K562 (cell line): ENCODE measurements around the gene SENP7. TPM values are rescaled to one million over a fixed set of nuclear protein-coding genes. Genes with fewer than 3 reads are reported as not detected.
"Not testable (repeated sequence)": the region's sequence is repeated elsewhere in the genome, so short reads cannot be mapped to it uniquely, and the experiment has no call there.

ENCODE experiments used
- ATAC-seq: fragments of 200-7000 bp; cut with Tn5 transposase; 3 replicates; pipeline ENCODE4 v1.9.1; 2020; ENCODE audit warnings: moderate library complexity
- BruUV-seq: library from RNA; stranded (reverse); fragments of 400-500 nt; replicated peaks from 2 replicates; lab custom pipeline; 2021; lab: Mats Ljungman, UMichigan
- CTCF ChIA-PET: fragments of 300-600 bp; formaldehyde crosslinking; extraction: SDS; loops from one replicate; lab custom pipeline; 2021; ENCODE audit warnings: low intra/inter-chr PET ratio; lab: Yijun Ruan, JAX
- POLR2A ChIA-PET: fragments of 300-600, 350-650 bp; sonication (Branson Sonifier 250); formaldehyde crosslinking; extraction: SDS; loops from one replicate; lab custom pipeline; 2021; ENCODE audit warnings: antibody characterized with exemption, inconsistent platforms; lab: Yijun Ruan, JAX
- DNase-seq, 4 experiments: peaks; one replicate each; pipeline versions ENCODE4 v3.0.0 to v3.0.0-alpha.2; 2011 to 2018; ENCODE audit warnings: low spot score in 3 of 4, mixed read lengths in 3 of 4; ENCODE audit errors: extremely low read depth in 1 of 4
- FAIRE-seq: peaks from 2 replicates; lab custom pipeline; 2011; peaks lifted over from hg19 to GRCh38; lab: Jason Lieb, UNC
- H2AFZ ChIP-seq: 2 replicates; pipeline ENCODE4 v1.6.0; 2011; ENCODE audit warnings: low read depth, low read length, control low read depth, inconsistent platforms
- H3K27ac ChIP-seq: fragments of 200-600 bp; 3 replicates; pipeline ENCODE4 v1.8.0; 2011; ENCODE audit warnings: low read depth, mild to moderate bottlenecking, control low read depth, inconsistent platforms, low read length, moderate library complexity, mixed read lengths; ENCODE audit errors: extremely low read depth
- H3K27me3 ChIP-seq, 2 experiments: fragments of 300-600 bp in 1 of 2; 2 replicates in 1 of 2; 3 replicates in 1 of 2; pipeline versions ENCODE4 v1.6.0 to v1.8.0; 2011; ENCODE audit warnings: inconsistent platforms in 2 of 2, low read length in 2 of 2, mild to moderate bottlenecking in 1 of 2, mixed read lengths in 1 of 2, moderate library complexity in 1 of 2; ENCODE audit not compliant: control insufficient read depth in 2 of 2, insufficient read depth in 2 of 2
- H3K36me3 ChIP-seq: fragments of 300-600 bp; 3 replicates; pipeline ENCODE4 v1.8.0; 2011; ENCODE audit warnings: mild to moderate bottlenecking, low read length, inconsistent platforms; ENCODE audit not compliant: control insufficient read depth, insufficient read depth
- H3K4me1 ChIP-seq, 2 experiments: fragments of 200-600 bp in 1 of 2; replicated peaks in 1 of 2; 2 replicates in 1 of 2; 3 replicates in 1 of 2; pipeline versions ENCODE4 v1.5.1 to v1.8.0; 2011; ENCODE audit warnings: inconsistent platforms in 2 of 2, low read length in 2 of 2, mild to moderate bottlenecking in 1 of 2, mixed read lengths in 1 of 2, moderate library complexity in 1 of 2; ENCODE audit not compliant: control insufficient read depth in 2 of 2, insufficient read depth in 2 of 2
- H3K4me2 ChIP-seq: 2 replicates; pipeline ENCODE4 v1.6.1; 2011; ENCODE audit warnings: low read length, control low read depth, inconsistent platforms, mixed read lengths; ENCODE audit not compliant: insufficient read depth
- H3K4me3 ChIP-seq: fragments of 200-600 bp; sonication (generic), shearing (Covaris generic); 2 replicates; pipeline ENCODE4 v1.5.1; 2016; ENCODE audit warnings: control low read depth, inconsistent platforms
- H3K79me2 ChIP-seq: fragments of 200-600 bp; 3 replicates; pipeline ENCODE4 v1.8.0; 2011; ENCODE audit warnings: low read length, inconsistent platforms; ENCODE audit not compliant: control insufficient read depth, insufficient read depth
- H3K9ac ChIP-seq, 2 experiments: 2 replicates each; pipeline versions ENCODE4 v1.6.0 to v1.6.1; 2011; ENCODE audit warnings: low read depth in 2 of 2, low read length in 2 of 2, control low read depth in 1 of 2, inconsistent platforms in 1 of 2, mild to moderate bottlenecking in 1 of 2, mixed read lengths in 1 of 2; ENCODE audit not compliant: insufficient read depth in 1 of 2
- H3K9me1 ChIP-seq: one replicate; pipeline ENCODE4 v1.6.0; 2011; ENCODE audit warnings: inconsistent platforms, mild to moderate bottlenecking, low read length, moderate library complexity; ENCODE audit not compliant: control insufficient read depth, insufficient read depth
- H3K9me3 ChIP-seq: replicated peaks from 2 replicates; pipeline ENCODE4 v1.5.1; 2011; ENCODE audit warnings: low read depth, low read length, inconsistent platforms; ENCODE audit not compliant: control insufficient read depth, insufficient read depth
- H4K20me1 ChIP-seq: replicated peaks from 2 replicates; pipeline ENCODE4 v1.6.1; 2011; ENCODE audit warnings: low read length, inconsistent platforms, mixed read lengths; ENCODE audit not compliant: control insufficient read depth, insufficient read depth
- JUNB ChIP-seq: fragments of 450-650 bp; formaldehyde crosslinking; conservative IDR thresholded peaks from 2 replicates; pipeline ENCODE4 v1.4.0; 2020; ENCODE audit warnings: mild to moderate bottlenecking
- KAT8 ChIP-seq: fragments of 450-650 bp; IDR thresholded peaks from 2 replicates; pipeline ENCODE4 v1.6.1; 2016; ENCODE audit warnings: low read depth, mild to moderate bottlenecking
- MXI1 ChIP-seq: IDR thresholded peaks from 2 replicates; pipeline ENCODE4 v1.6.1; 2011; ENCODE audit warnings: low read depth, mild to moderate bottlenecking, improper control_type of control experiment, low read length
- ZNF384 ChIP-seq: IDR thresholded peaks from 2 replicates; pipeline ENCODE4 v1.6.1; 2012; ENCODE audit warnings: low read depth, low read length, improper control_type of control experiment
- WGBS: fragments of 100-300 bp; shearing (Covaris generic); methylation state at CpG from one replicate; pipeline ENCODE4 v1.1.6; 2016; ENCODE audit warnings: low coverage, mixed read lengths; ENCODE audit not compliant: insufficient coverage; ENCODE audit errors: missing lambda C conversion rate; 5-methylcytosine and 5-hydroxymethylcytosine counted together
- in situ Hi-C: fragments of 300-500 bp; cut with MboI; formaldehyde crosslinking; loops from 4 replicates; pipeline ENCODE4 v1.15.0; 2018; ENCODE audit warnings: inconsistent platforms, mixed read lengths
- intact Hi-C: fragments of 100-400 bp; cut with micrococcal nuclease; formaldehyde crosslinking; loops from 2 replicates; pipeline ENCODE4 v1.14.2; 2022
- polyA plus RNA-seq, 8 experiments: library from polyadenylated mRNA; depleted of rRNA in 4 of 8; stranded (reverse) in 5 of 8; unstranded in 3 of 8; fragments of >200 nt; fragmentation: Nextera tagmentation in 2 of 8; fragmentation: Illumina TruSeq in 1 of 8; extraction: Ambion mirVana in 2 of 8; extraction: Trizol in 1 of 8; gene quantifications; 2 replicates each; pipeline versions ENCODE4 v1.2.1 to v1.2.3, GENCODE V29; 2011 to 2014; ENCODE audit warnings: inconsistent platforms in 1 of 8, missing spikeins in 1 of 8
- total RNA-seq, 7 experiments: library from RNA; depleted of rRNA in 6 of 7; stranded (reverse); fragments of >200 nt in 6 of 7; fragmentation: Illumina TruSeq in 2 of 7; extraction: Trizol in 2 of 7; gene quantifications; 2 replicates each; pipeline versions ENCODE4 v1.2.1 to v1.2.3, GENCODE V29; 2011 to 2021; ENCODE audit warnings: low replicate concordance in 1 of 7
- TF ChIP-seq, protein P1 (sequence below), 2 experiments: fragments of 450-650 bp; formaldehyde crosslinking in 1 of 2; IDR thresholded peaks; 2 replicates each; pipeline versions ENCODE4 v1.4.0 to v1.6.1; 2014 to 2020; ENCODE audit warnings: mild to moderate bottlenecking in 2 of 2, borderline replicate concordance in 1 of 2, low read depth in 1 of 2

The SENP7 gene
- total and polyA plus RNA-seq, 9 of the 15 experiments (the other 6 are each of a cell fraction or from before 2014, with no cell fraction given), result 4.1 to 21.9 (median 10.7) TPM

GRCh38 chr3:101438641-101439040 is 74.4 kb downstream of the SENP7 start:
- 100% methylated on average over 3 of the region's 23 CpGs for WGBS
- H3K27me3 ChIP-seq, H3K9ac ChIP-seq, BruUV-seq, H3K9me1 ChIP-seq, H3K4me3 ChIP-seq, DNase-seq, H3K36me3 ChIP-seq, intact Hi-C loops, H3K4me1 ChIP-seq, H4K20me1 ChIP-seq, H3K4me2 ChIP-seq, FAIRE-seq, CTCF ChIA-PET, ATAC-seq, H2AFZ ChIP-seq, in situ Hi-C loops, H3K9me3 ChIP-seq, H3K27ac ChIP-seq: not testable (repeated sequence)
- H3K79me2 ChIP-seq, result peaks cover 23% of the 10 kb centered on the region; the same call in 2 of the 3 replicates
- POLR2A ChIA-PET, result interaction anchor here (1.0 kb wide), 1 partner anchor 9 kb away, joined by 3 read pairs; no protein-coding TSS in a partner anchor

DNA sequence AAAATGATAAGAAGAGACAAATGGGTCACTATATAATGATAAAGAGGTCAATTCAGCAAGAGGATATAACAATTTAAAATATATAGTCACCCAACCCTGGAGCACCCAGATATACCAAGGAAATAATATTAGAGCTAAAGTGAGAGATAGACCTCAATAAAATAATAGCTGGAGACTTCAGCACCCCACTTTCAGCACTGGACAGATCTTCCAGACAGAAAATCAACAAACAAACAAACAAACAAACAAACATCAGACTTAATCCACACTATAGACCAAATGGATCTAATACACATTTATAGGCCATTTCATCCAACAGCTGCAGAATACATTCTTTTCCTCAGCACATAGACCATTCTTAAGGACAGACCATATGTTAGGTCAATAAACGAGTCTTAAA is 79.4 kb downstream of the SENP7 start:
- H3K36me3 ChIP-seq, result no peaks in the 10 kb centered on the region
- no peak overlapping the region for H2AFZ ChIP-seq
- no peak overlapping the region for H3K9ac ChIP-seq
- TF ChIP-seq, protein P1, sequence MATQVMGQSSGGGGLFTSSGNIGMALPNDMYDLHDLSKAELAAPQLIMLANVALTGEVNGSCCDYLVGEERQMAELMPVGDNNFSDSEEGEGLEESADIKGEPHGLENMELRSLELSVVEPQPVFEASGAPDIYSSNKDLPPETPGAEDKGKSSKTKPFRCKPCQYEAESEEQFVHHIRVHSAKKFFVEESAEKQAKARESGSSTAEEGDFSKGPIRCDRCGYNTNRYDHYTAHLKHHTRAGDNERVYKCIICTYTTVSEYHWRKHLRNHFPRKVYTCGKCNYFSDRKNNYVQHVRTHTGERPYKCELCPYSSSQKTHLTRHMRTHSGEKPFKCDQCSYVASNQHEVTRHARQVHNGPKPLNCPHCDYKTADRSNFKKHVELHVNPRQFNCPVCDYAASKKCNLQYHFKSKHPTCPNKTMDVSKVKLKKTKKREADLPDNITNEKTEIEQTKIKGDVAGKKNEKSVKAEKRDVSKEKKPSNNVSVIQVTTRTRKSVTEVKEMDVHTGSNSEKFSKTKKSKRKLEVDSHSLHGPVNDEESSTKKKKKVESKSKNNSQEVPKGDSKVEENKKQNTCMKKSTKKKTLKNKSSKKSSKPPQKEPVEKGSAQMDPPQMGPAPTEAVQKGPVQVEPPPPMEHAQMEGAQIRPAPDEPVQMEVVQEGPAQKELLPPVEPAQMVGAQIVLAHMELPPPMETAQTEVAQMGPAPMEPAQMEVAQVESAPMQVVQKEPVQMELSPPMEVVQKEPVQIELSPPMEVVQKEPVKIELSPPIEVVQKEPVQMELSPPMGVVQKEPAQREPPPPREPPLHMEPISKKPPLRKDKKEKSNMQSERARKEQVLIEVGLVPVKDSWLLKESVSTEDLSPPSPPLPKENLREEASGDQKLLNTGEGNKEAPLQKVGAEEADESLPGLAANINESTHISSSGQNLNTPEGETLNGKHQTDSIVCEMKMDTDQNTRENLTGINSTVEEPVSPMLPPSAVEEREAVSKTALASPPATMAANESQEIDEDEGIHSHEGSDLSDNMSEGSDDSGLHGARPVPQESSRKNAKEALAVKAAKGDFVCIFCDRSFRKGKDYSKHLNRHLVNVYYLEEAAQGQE (IDR thresholded peaks at IDR 0.05; ENCODE audit: borderline replicate concordance), result peak; percentile 16; the same call in 1 of the 2 replicates
- TF ChIP-seq, protein P1 (CRISPR knock-in tag; IDR thresholded peaks at IDR 0.05; ENCODE audit: low read depth), result no peak
- TF ChIP-seq ZNF384, result no peak
- TF ChIP-seq MXI1, result no peak
- TF ChIP-seq JUNB (CRISPR knock-in tag), result no peak
- TF ChIP-seq KAT8, result no peak
- H3K4me1 ChIP-seq, result no peaks in the 10 kb centered on the region
- H3K4me3 ChIP-seq, result no peak overlapping the region
- CTCF ChIA-PET, result no interaction called here
- H3K9me1 ChIP-seq, result no peaks in the 10 kb centered on the region
- H3K79me2 ChIP-seq, result peaks cover 17% of the 10 kb centered on the region; the same call in 2 of the 3 replicates
- WGBS, result 82% methylated on average over 1 of the region's 1 CpG
- ATAC-seq (no peak), FAIRE-seq (no peak), DNase-seq (no peak)
- no peaks in the 10 kb centered on the region for H4K20me1 ChIP-seq
- no peak overlapping the region for H3K4me2 ChIP-seq
- H3K9me3 ChIP-seq, result no peaks in the 10 kb centered on the region
- H3K27ac ChIP-seq, result no peak overlapping the region
- intact Hi-C loops, result no loop called here
- no TSS peak for BruUV-seq
- POLR2A ChIA-PET, result no interaction called here
- in situ Hi-C loops, result no loop called here
- H3K27me3 ChIP-seq, result no peaks in the 10 kb centered on the region
